WTC11 (cell line): ENCODE data around the gene CEBPE. TPM values are rescaled to one million over a fixed set of nuclear protein-coding genes. Genes with fewer than 3 reads are reported as not detected.
"Not testable (repeated sequence)": the region's sequence is repeated elsewhere in the genome, so short reads cannot be mapped to it uniquely, and the experiment has no call there.

ENCODE experiments used
- ATAC-seq: fragments of 200-7000 bp; cut with Tn5 transposase; 2 replicates; pipeline ENCODE4 v1.10.0; 2021; ENCODE audit warnings: mild to moderate bottlenecking, moderate library complexity
- CTCF ChIA-PET: fragments of 300-600 bp; sonication (Branson Sonifier 250); formaldehyde crosslinking; loops from one replicate; lab custom pipeline; 2021; ENCODE audit warnings: antibody characterized with exemption; lab: Charles Lee
- POLR2A ChIA-PET: fragments of 350-600 bp; sonication (Branson Sonifier 250); formaldehyde crosslinking; loops from one replicate; lab custom pipeline; 2021; ENCODE audit warnings: antibody characterized with exemption; lab: Charles Lee
- DNase-seq: peaks from one replicate; pipeline ENCODE4 v3.0.0; 2021; ENCODE audit warnings: low spot score
- H3K27ac Mint-ChIP-seq: 2 replicates; pipeline ENCODE4 v1.8.0; 2021; ENCODE audit warnings: mixed read lengths
- H3K27me3 Mint-ChIP-seq: 2 replicates; pipeline ENCODE4 v1.8.0; 2021; ENCODE audit warnings: low read depth, mild to moderate bottlenecking, moderate library complexity, mixed read lengths
- H3K36me3 Mint-ChIP-seq: 2 replicates; pipeline ENCODE4 v1.8.0; 2021; ENCODE audit warnings: mixed read lengths
- H3K4me1 Mint-ChIP-seq: 2 replicates; pipeline ENCODE4 v1.8.0; 2022; ENCODE audit warnings: mixed read lengths
- H3K4me3 Mint-ChIP-seq: 2 replicates; pipeline ENCODE4 v1.8.0; 2021; ENCODE audit warnings: mild to moderate bottlenecking, moderate library complexity, mixed read lengths
- H3K9me3 Mint-ChIP-seq: 2 replicates; pipeline ENCODE4 v1.8.0; 2021; ENCODE audit warnings: mixed read lengths
- CTCF ChIP-seq: fragments of 200-600 bp; IDR thresholded peaks from 2 replicates; pipeline ENCODE4 v1.8.0; 2022; ENCODE audit warnings: antibody characterized with exemption
- GRHL2 ChIP-seq: fragments of 250-450 bp; sonication (Bioruptor Pico); IDR thresholded peaks from 2 replicates; pipeline ENCODE4 v1.8.0; 2022; ENCODE audit warnings: mild to moderate bottlenecking, moderate library complexity; ENCODE audit not compliant: insufficient replicate concordance, severe bottlenecking
- HMGXB4 ChIP-seq: sonication (generic); formaldehyde crosslinking; IDR thresholded peaks from 2 replicates; pipeline ENCODE4 v1.8.1; 2023; ENCODE audit warnings: mild to moderate bottlenecking, moderate library complexity, missing genetic modification reagents
- KAT7 ChIP-seq: sonication (generic); formaldehyde crosslinking; IDR thresholded peaks from 2 replicates; pipeline ENCODE4 v1.8.1; 2023; ENCODE audit warnings: missing genetic modification reagents, mild to moderate bottlenecking, borderline replicate concordance
- NFYB ChIP-seq: sonication (generic); formaldehyde crosslinking; conservative IDR thresholded peaks from 2 replicates; pipeline ENCODE4 v1.8.0; 2022; ENCODE audit warnings: low read depth, missing genetic modification reagents
- OVOL2 ChIP-seq: fragments of 250-450 bp; sonication (Bioruptor Pico); IDR thresholded peaks from 2 replicates; pipeline ENCODE4 v1.9.0; 2021; ENCODE audit warnings: mild to moderate bottlenecking, borderline replicate concordance
- PRDM15 ChIP-seq: sonication (generic); formaldehyde crosslinking; IDR thresholded peaks from 2 replicates; pipeline ENCODE4 v1.8.0; 2022; ENCODE audit warnings: missing genetic modification reagents
- SMAD4 ChIP-seq: sonication (generic); formaldehyde crosslinking; IDR thresholded peaks from 2 replicates; pipeline ENCODE4 v1.8.0; 2022; ENCODE audit warnings: mild to moderate bottlenecking, missing genetic modification reagents
- TEAD4 ChIP-seq: sonication (generic); formaldehyde crosslinking; IDR thresholded peaks from 2 replicates; pipeline ENCODE4 v1.8.0; 2022; ENCODE audit warnings: mild to moderate bottlenecking, missing genetic modification reagents
- ZNF317 ChIP-seq: sonication (generic); formaldehyde crosslinking; IDR thresholded peaks from 2 replicates; pipeline ENCODE4 v1.8.1; 2023; ENCODE audit warnings: low read depth, mild to moderate bottlenecking, moderate library complexity, missing genetic modification reagents, borderline replicate concordance
- total RNA-seq: library from RNA; stranded (reverse); gene quantifications from 3 replicates; pipeline ENCODE4 v1.2.3, GENCODE V29; 2021

Gene CEBPE
- total RNA-seq, 1 experiment from 2014 or later: not detected

GRCh38 chr14:23110579-23111365, 8.3 kb downstream of the CEBPE start:
- no peak for ATAC-seq
- no peak for TF ChIP-seq HMGXB4 (CRISPR knock-in tag)
- no peak for TF ChIP-seq OVOL2 (CRISPR knock-in tag)
- no peak for TF ChIP-seq GRHL2 (CRISPR knock-in tag)
- no peak for TF ChIP-seq PRDM15 (CRISPR knock-in tag)
- ChIA-PET POLR2A (no interaction called here), CTCF (interaction anchor here (1.2 to 5.1 kb wide), 3 partner anchors 10 to 42 kb away, joined by 7 to 43 read pairs (median 7); partner anchors contain the start of genes ACIN1 and C14orf119)
- H3K27me3 Mint-ChIP-seq: peaks cover 21% of the 10 kb centered on the region
- H3K4me1 Mint-ChIP-seq: peaks cover 29% of the 10 kb centered on the region
- H3K27ac Mint-ChIP-seq: no peak overlapping the region
- H3K36me3 Mint-ChIP-seq: peaks cover 4% of the 10 kb centered on the region; the same call in 1 of the 2 replicates
- no peak for DNase-seq
- H3K4me3 Mint-ChIP-seq: no peak overlapping the region
- H3K9me3 Mint-ChIP-seq: no peaks in the 10 kb centered on the region

GRCh38 chr14:23109769-23110168, 9.3 kb downstream of the CEBPE start:
- H3K27me3 Mint-ChIP-seq: peaks cover 14% of the 10 kb centered on the region
- no peaks in the 10 kb centered on the region for H3K9me3 Mint-ChIP-seq
- no peak overlapping the region for H3K4me3 Mint-ChIP-seq
- TF ChIP-seq TEAD4 (CRISPR knock-in tag) (no peak), CTCF (no peak), NFYB (CRISPR knock-in tag) (no peak)
- H3K27ac Mint-ChIP-seq: no peak overlapping the region
- ChIA-PET CTCF (interaction anchor here (0.8 to 5.1 kb wide), 6 partner anchors 9 to 54 kb away, joined by 3 to 43 read pairs (median 8); partner anchors contain the start of genes ACIN1 and C14orf119), POLR2A (no interaction called here)
- DNase-seq (no peak), ATAC-seq (no peak)
- H3K36me3 Mint-ChIP-seq: peaks cover 4% of the 10 kb centered on the region; the same call in 1 of the 2 replicates
- peaks cover 33% of the 10 kb centered on the region for H3K4me1 Mint-ChIP-seq

- CTCF ChIA-PET: interaction anchor here (1.0 to 5.1 kb wide), 5 partner anchors 12 to 127 kb away, joined by 3 to 43 read pairs (median 13); partner anchors contain the start of genes ACIN1 and C14orf119
- DNase-seq, ATAC-seq, H3K9me3 Mint-ChIP-seq, POLR2A ChIA-PET, H3K4me3 Mint-ChIP-seq: not testable (repeated sequence)
- peaks cover 30% of the 10 kb centered on the region for H3K4me1 Mint-ChIP-seq
- TF ChIP-seq SMAD4 (CRISPR knock-in tag) (peak; percentile 78), KAT7 (CRISPR knock-in tag) (0 out of 2 replicates have a peak, but pooled peaks have one; percentile 30), ZNF317 (CRISPR knock-in tag) (peak; percentile 15; the same call in 1 of the 2 replicates)
- TF ChIP-seq, all 79 proteins: peak for 3; not testable (repeated sequence) for 76
- not testable (repeated sequence) for H3K27ac Mint-ChIP-seq, H3K36me3 Mint-ChIP-seq
- peaks cover 17% of the 10 kb centered on the region for H3K27me3 Mint-ChIP-seq
Measured at GRCh38 chr14:23108169-23108568, 10.9 kb downstream of the CEBPE start.
